GM21526 (cell line): ENCODE results near the gene KRT8.
"Not testable (repeated sequence)": the region's sequence is repeated elsewhere in the genome, so short reads cannot be mapped to it uniquely, and the experiment has no call there.

Experiments used
- ATAC-seq: cut with Tn5 transposase; IDR thresholded peaks from one replicate; pipeline ENCODE4 v1.9.1; 2021; ENCODE audit warnings: moderate library complexity; ENCODE audit not compliant: unreplicated experiment, low FRiP score

The KRT8 gene

DNA sequence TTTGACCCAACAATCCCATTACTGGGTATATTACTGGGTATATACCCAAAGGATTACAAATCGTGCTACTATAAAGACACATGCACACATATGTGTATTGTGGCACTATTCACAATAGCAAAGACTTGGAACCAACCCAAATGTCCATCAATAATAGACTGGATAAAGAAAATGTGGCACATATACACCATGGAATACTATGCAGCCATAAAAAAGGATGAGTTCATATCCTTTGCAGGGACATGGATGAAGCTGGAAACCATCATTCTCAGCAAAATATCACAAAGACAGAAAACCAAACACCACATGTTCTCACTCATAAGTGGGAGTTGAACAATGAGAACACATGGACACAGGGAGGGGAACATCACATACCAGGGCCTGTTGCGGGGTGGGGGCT lies 48.8 kb downstream of the KRT8 start:
- ATAC-seq = not testable (repeated sequence)

DNA sequence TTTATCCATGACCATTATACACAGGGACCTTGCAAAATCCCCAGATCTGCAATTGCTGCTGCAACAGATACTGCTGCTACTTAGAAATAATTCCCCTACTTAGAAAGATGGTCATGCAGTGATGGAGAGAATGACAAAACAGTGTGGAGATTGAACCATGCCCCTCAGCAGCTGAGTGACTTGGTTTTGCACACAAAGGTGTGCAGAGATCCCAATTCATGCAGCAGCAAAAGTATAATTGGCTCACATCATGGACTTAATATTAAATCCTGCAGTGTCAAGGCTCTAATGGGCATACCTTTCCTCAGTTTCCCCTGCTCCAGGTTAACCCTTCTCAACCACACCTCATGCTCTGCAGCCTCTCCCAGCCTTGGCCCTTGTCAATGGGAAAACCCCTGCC lies 53.1 kb downstream of the KRT8 start:
- ATAC-seq = no peak

DNA sequence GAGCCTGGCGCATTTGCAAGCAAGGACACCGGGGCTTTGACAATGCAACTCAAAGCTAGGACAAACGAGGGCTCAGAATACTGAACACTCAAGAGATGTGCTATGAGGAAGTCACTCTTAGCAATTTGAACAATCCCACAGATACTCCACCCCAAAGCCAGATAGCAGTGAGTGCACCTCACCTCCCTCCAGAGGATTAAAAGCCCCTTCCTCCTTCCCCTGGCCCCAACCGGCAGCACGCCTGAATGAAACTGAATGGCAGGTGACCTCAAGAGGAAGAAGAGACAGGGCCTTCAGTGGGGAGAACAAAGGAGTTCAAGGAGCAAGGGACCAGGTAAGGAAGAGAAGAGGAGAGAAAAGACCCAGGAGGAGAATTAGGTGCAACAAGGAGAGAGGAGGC lies 54.2 kb downstream of the KRT8 start:
- no peak for ATAC-seq

DNA sequence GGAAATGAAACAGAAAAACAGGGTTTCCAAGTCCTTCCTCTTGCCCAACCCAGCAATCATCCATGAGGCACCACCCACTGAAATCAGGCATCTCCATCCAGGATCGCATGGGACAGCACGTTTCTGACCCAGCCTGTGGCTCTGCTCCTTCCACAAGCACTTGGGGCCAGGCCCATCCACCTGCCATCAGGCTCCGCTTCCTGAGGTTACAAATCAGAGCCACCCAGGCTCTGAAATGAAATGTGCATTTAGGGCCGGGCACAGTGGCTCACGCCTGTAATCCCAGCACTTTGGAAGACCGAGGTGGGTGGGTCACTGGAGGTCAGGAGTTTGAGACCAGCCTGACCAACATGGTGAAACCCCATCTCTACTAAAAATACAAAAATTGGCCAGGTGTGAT lies 55.4 kb downstream of the KRT8 start:
- no peak for ATAC-seq

DNA sequence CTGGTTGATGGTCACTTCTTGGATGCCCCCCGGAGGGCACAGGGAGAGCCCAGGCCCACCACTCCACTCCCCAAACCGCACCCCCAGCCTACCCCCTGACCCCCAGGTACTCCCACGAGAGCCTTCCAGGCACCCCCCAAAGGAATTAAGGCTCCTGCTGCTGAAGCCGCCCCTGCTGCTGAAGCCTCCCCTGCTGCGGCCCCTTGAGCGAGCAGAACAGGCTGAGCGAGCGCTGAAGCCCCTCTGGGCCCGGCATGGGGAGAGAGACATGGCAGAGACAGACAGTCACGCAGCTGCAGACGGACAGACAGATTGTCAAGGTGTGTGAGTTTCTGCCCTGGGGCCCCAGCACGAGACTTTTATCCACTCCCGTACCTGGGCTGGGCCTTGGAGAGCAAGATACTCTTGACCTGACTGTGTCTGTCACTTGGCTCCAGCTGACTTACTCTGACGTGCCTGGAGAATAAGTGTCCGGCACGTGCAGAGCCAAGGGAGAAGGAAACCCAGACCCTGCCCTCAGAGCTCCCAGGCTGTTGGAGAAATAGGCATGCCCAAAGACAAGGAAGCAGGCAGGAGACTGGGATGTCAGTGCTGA lies 56.1 kb downstream of the KRT8 start, which contains the start of gene KRT78:
KRT78 (minus strand) TSS at position 334 of the 595 bp plus-strand sequence; CDS start at position 270, 64 bp downstream.
- ATAC-seq = no peak

DNA sequence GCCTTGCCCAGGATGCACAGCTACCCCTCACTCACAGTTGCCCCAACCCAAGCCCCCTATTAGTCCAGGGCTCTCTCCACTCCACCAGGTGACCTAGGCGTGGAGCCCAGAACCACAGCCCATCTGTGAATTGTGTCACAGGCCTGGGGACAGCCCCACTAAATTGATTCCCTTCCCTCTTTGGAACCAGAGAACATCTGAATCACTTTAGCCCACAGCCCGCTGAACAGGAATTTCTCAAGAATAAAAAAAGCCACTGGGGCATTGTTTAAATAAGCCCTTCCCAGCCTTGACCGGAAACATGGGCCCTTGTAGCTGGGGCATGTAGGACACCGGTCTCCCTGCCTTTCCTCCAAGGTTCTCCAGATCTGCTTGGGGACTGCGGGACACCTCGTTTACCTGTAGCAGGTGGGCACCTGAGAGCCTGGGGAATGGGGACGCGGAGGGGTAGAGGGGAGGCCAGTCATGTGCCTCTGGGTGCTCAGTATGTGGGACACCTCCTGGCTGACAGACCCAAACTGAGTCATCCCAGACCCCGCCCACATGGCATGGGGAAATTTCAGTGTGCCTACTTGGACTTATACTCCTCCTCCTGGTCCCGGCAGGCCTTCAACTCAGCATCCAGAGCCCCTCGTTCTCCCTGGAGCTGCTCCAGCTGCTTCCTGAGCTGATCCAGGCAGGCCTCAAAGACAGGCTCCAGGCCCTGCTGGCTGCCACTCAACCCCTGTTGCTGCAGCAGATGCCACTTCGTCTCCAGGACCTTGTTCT lies 57.4 kb downstream of the KRT8 start:
- ATAC-seq = no peak
